AG04449 (cell line): ENCODE data around the gene BFSP1.

Experiments used
- CTCF ChIA-PET: fragments of 350-600 bp; formaldehyde crosslinking; extraction: SDS; loops from one replicate; lab custom pipeline; 2021; ENCODE audit warnings: antibody characterized with exemption; lab: Yijun Ruan, JAX
- POLR2A ChIA-PET: fragments of 400-600, 350-600 bp; formaldehyde crosslinking; extraction: SDS; loops from one replicate; lab custom pipeline; 2020; ENCODE audit warnings: antibody characterized with exemption, inconsistent platforms; lab: Yijun Ruan, JAX
- DNase-seq: peaks from one replicate; pipeline ENCODE4 v3.0.0-alpha.2; 2010; ENCODE audit warnings: low read depth, low spot score
- H3K4me3 ChIP-seq: 2 replicates; pipeline ENCODE4 v1.5.1; 2011; ENCODE audit warnings: low read depth, mild to moderate bottlenecking, control low read depth, low read length
- TF ChIP-seq, protein P1 (sequence below): IDR thresholded peaks from one replicate; pipeline ENCODE4 v1.5.1; 2011; ENCODE audit warnings: mild to moderate bottlenecking, moderate library complexity, low read length, control low read depth, inconsistent platforms; ENCODE audit not compliant: insufficient read depth; ENCODE audit errors: missing control alignments

Gene BFSP1

DNA sequence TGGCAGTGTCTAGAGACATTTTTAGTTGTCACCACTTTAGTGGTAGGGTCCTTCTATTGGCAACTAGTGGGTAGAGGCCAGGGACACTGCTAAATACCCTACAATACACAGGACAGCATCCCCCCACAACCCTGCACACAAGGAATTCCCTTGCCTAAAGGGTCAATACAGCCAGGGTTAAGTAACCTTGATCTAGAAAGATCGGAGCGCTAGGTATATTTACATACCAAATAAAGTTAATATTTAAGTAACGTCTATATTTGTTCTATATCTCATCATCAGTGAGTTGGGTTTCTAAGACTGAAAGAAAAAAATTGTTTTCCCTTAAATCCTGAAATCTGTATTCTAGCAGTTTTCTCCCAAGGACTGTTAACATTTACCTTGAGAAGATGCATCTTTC, 16.1 kb downstream of the BFSP1 start:
- ChIA-PET CTCF (interaction anchor here (2.2 kb wide), 1 partner anchor 10 kb away, joined by 20 read pairs; no protein-coding TSS in a partner anchor), POLR2A (interaction anchor here (1.3 kb wide), 1 partner anchor 10 kb away, joined by 3 read pairs; no protein-coding TSS in a partner anchor)
- no peak for DNase-seq
- TF ChIP-seq, protein P1, sequence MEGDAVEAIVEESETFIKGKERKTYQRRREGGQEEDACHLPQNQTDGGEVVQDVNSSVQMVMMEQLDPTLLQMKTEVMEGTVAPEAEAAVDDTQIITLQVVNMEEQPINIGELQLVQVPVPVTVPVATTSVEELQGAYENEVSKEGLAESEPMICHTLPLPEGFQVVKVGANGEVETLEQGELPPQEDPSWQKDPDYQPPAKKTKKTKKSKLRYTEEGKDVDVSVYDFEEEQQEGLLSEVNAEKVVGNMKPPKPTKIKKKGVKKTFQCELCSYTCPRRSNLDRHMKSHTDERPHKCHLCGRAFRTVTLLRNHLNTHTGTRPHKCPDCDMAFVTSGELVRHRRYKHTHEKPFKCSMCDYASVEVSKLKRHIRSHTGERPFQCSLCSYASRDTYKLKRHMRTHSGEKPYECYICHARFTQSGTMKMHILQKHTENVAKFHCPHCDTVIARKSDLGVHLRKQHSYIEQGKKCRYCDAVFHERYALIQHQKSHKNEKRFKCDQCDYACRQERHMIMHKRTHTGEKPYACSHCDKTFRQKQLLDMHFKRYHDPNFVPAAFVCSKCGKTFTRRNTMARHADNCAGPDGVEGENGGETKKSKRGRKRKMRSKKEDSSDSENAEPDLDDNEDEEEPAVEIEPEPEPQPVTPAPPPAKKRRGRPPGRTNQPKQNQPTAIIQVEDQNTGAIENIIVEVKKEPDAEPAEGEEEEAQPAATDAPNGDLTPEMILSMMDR: no peak
- no peak overlapping the region for H3K4me3 ChIP-seq

DNA sequence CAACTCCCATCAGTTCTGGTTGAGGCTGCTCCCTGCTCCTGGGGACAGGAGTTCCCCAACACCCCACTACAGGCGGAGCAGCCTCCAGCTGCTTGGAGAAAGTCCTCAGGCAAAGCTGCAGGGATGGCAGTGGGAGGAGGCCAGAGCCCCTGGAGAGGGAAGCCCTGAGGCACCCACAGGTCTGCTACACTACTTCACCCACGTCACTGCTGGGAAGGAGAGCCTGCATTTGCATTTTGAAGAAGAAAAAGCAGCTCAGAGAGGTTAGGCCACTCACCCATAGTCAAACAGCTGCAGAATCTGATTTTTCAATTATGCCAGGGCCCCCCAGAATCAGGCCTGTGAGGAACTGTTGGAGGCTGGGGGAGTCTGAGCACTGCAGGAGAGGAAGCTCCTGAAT, 17.2 kb downstream of the BFSP1 start:
- ChIA-PET CTCF (interaction anchor here (0.6 to 2.2 kb wide), 3 partner anchors 9 to 482 kb away, joined by 3 to 20 read pairs (median 4); no protein-coding TSS in a partner anchor), POLR2A (interaction anchor here (1.3 kb wide), 1 partner anchor 9 kb away, joined by 3 read pairs; no protein-coding TSS in a partner anchor)
- DNase-seq: no peak
- H3K4me3 ChIP-seq: no peak overlapping the region
- TF ChIP-seq, protein P1: no peak

DNA sequence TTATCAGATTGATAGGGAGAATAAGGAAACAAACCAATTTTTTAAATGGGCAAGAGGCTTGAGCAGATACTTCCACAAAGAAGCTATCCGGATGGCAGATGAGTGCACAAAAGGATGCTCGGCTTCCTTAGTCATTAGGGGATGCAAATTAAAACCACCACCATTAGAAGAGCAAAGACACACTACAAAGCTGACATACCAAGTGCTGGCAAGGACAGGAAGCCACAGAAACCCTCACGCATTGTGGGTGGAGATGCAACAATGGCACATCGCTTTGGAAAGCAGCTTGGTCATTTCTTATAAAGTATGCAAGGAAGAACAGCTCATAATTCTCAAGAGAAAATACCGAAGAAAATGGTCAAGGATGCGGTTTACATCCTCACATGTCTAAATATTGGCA, 19.8 kb downstream of the BFSP1 start:
- CTCF ChIA-PET: interaction anchor here (0.8 kb wide), 1 partner anchor 11 kb away, joined by 3 read pairs; no protein-coding TSS in a partner anchor
- DNase-seq: no peak
- POLR2A ChIA-PET: no interaction called here
- TF ChIP-seq, protein P1: no peak
- H3K4me3 ChIP-seq: no peak overlapping the region

DNA sequence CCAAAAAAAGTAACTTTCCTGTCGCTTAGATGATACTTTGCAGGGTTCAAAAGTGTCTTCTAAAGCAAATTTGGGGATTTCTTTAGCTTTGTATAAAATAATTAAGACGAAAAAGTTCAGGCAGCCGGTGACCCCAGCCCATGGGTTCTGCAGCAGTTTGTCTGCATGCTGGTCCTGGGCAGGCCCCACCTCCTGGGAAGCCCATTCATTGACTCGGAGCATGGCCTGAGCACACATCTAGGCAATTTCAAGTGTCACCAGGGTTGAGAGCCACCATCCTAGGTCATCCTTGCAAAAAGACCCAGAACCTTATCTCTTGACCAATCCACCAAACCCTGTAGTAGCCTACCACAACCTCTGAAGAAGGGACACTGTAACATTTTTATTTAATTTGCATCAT, 20.6 kb downstream of the BFSP1 start:
- no peak for DNase-seq
- H3K4me3 ChIP-seq: no peak overlapping the region
- ChIA-PET CTCF (no interaction called here), POLR2A (no interaction called here)
- TF ChIP-seq, protein P1: no peak

DNA sequence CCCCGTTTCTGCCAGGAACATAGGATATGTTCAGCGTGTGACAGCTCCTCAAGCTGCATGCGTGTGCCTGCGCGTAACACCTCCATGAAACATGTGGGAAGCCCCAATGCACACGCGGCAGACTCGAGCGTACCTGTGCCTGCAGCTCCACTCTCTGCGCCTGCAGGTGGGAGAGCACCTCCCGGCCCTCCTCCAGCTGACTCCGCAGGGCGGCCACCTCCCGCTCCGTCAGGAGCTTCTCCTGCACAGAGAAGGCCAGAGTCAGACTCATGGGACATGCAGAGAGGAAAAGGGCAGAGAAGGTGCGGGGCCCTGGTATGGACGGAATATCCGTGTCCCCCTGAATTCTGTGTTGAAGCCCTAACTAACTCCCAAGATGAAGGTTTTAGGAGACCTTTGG, 22.4 kb downstream of the BFSP1 start:
- H3K4me3 ChIP-seq: no peak overlapping the region
- CTCF ChIA-PET: interaction anchor here (1.0 to 1.7 kb wide), 3 partner anchors 8 to 141 kb away, joined by 3 to 5 read pairs (median 4); no protein-coding TSS in a partner anchor
- POLR2A ChIA-PET: no interaction called here
- TF ChIP-seq, protein P1: no peak
- DNase-seq: no peak

DNA sequence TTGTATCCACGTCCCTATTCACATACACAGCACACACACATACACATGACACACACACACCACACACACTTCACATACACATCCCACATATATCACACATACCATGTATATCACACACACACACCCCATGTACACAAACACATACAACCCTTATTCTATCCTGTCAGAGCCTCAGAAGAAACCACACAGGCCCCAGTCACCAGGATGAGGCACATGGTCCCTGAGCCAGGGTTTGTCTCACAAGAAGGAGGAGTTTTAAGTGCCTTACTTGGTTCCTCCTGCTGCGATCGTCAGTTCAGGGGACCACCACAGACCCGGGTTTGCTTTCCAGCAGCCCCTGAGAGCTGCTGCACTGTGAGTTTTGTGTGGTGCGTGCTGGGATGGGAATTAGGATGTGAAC, 23.6 kb downstream of the BFSP1 start:
- H3K4me3 ChIP-seq: no peak overlapping the region
- TF ChIP-seq, protein P1: no peak
- POLR2A ChIA-PET: no interaction called here
- no peak for DNase-seq
- CTCF ChIA-PET: interaction anchor here (1.0 to 1.7 kb wide), 3 partner anchors 9 to 142 kb away, joined by 3 to 5 read pairs (median 4); no protein-coding TSS in a partner anchor
